HEK293T (cell line): ENCODE measurements around the gene SETBP1.

Experiments used
- CTCF ChIA-PET: fragments of 350-600 bp; formaldehyde crosslinking; extraction: SDS; loops from one replicate; lab custom pipeline; 2021; ENCODE audit warnings: antibody characterized with exemption, inconsistent platforms; lab: Yijun Ruan, JAX
- POLR2A ChIA-PET: fragments of 350-600 bp; formaldehyde crosslinking; extraction: SDS; loops from one replicate; lab custom pipeline; 2020; ENCODE audit warnings: antibody characterized with exemption, inconsistent platforms; lab: Yijun Ruan, JAX
- DNase-seq: peaks from one replicate; pipeline ENCODE4 v3.0.0; 2012; ENCODE audit warnings: mixed read lengths; ENCODE audit errors: extremely low spot score
- ARNT ChIP-seq: fragments of 450-650 bp; IDR thresholded peaks from 2 replicates; pipeline ENCODE4 v1.6.1; 2017; ENCODE audit warnings: mild to moderate bottlenecking
- BHLHE40 ChIP-seq: fragments of 450-650 bp; IDR thresholded peaks from 2 replicates; pipeline ENCODE4 v1.6.1; 2016; ENCODE audit warnings: mild to moderate bottlenecking, moderate library complexity, borderline replicate concordance
- CTBP1 ChIP-seq: fragments of 450-650 bp; IDR thresholded peaks from 2 replicates; pipeline ENCODE4 v1.6.1; 2016; ENCODE audit warnings: borderline replicate concordance
- ELF4 ChIP-seq: fragments of 450-650 bp; IDR thresholded peaks from 2 replicates; pipeline ENCODE4 v1.6.1; 2017; ENCODE audit warnings: antibody characterized with exemption
- FOXA1 ChIP-seq: fragments of 450-650 bp; IDR thresholded peaks from 2 replicates; pipeline ENCODE4 v1.6.1; 2016; ENCODE audit warnings: mild to moderate bottlenecking
- FOXK2 ChIP-seq: fragments of 450-650 bp; IDR thresholded peaks from 2 replicates; pipeline ENCODE4 v1.6.1; 2016; ENCODE audit warnings: mild to moderate bottlenecking
- FOXM1 ChIP-seq: fragments of 450-650 bp; IDR thresholded peaks from 2 replicates; pipeline ENCODE4 v1.6.1; 2017; ENCODE audit warnings: mild to moderate bottlenecking, borderline replicate concordance
- HDGF ChIP-seq: fragments of 450-650 bp; IDR thresholded peaks from 2 replicates; pipeline ENCODE4 v1.6.1; 2017; ENCODE audit warnings: antibody characterized with exemption, borderline replicate concordance
- L3MBTL2 ChIP-seq: fragments of 450-650 bp; conservative IDR thresholded peaks from 2 replicates; pipeline ENCODE4 v1.6.1; 2016; ENCODE audit warnings: mild to moderate bottlenecking
- LEF1 ChIP-seq: fragments of 450-650 bp; IDR thresholded peaks from 2 replicates; pipeline ENCODE4 v1.6.1; 2017; ENCODE audit warnings: mild to moderate bottlenecking, borderline replicate concordance
- NFRKB ChIP-seq: fragments of 450-650 bp; IDR thresholded peaks from 2 replicates; pipeline ENCODE4 v1.6.1; 2016; ENCODE audit warnings: mild to moderate bottlenecking, moderate library complexity
- PKNOX1 ChIP-seq: fragments of 450-650 bp; IDR thresholded peaks from 2 replicates; pipeline ENCODE4 v1.6.1; 2016
- SP1 ChIP-seq: fragments of 450-650 bp; IDR thresholded peaks from 2 replicates; pipeline ENCODE4 v1.6.1; 2017
- SUZ12 ChIP-seq: fragments of 450-650 bp; IDR thresholded peaks from 2 replicates; pipeline ENCODE4 v1.6.1; 2016; ENCODE audit warnings: mild to moderate bottlenecking
- TARDBP ChIP-seq: fragments of 450-650 bp; IDR thresholded peaks from 2 replicates; pipeline ENCODE4 v1.6.1; 2016
- ZNF384 ChIP-seq: fragments of 450-650 bp; IDR thresholded peaks from 2 replicates; pipeline ENCODE4 v1.6.1; 2016

Gene SETBP1

GRCh38 chr18:45008694-45009413 lies 328.2 kb downstream of the SETBP1 start:
- CTCF ChIA-PET = no interaction called here
- POLR2A ChIA-PET = no interaction called here
- DNase-seq = no peak

GRCh38 chr18:45009756-45010155 lies 329.1 kb downstream of the SETBP1 start:
- CTCF ChIA-PET = no interaction called here
- no peak for TF ChIP-seq TARDBP
- no peak for TF ChIP-seq FOXA1
- no peak for TF ChIP-seq FOXM1
- TF ChIP-seq LEF1 = no peak
- no peak for TF ChIP-seq NFRKB
- no peak for TF ChIP-seq ARNT
- no peak for TF ChIP-seq ELF4
- TF ChIP-seq SUZ12 = no peak
- POLR2A ChIA-PET = no interaction called here
- DNase-seq = no peak

More at GRCh38 chr18:45008694-45009413, 328.2 kb downstream of the SETBP1 start:
- TF ChIP-seq SUZ12 = no peak
- no peak for TF ChIP-seq HDGF
- TF ChIP-seq ARNT = no peak
- no peak for TF ChIP-seq SP1
- TF ChIP-seq TARDBP = no peak
- no peak for TF ChIP-seq LEF1
- TF ChIP-seq CTBP1 = no peak
- no peak for TF ChIP-seq BHLHE40
- TF ChIP-seq FOXA1 = no peak
- TF ChIP-seq FOXK2 = no peak
- TF ChIP-seq ELF4 = no peak
- TF ChIP-seq FOXM1 = no peak
- no peak for TF ChIP-seq PKNOX1
- no peak for TF ChIP-seq NFRKB
- no peak for TF ChIP-seq L3MBTL2
- TF ChIP-seq ZNF384 = no peak

- DNase-seq = no peak
- CTCF ChIA-PET = no interaction called here
- no peak for TF ChIP-seq FOXA1
- no peak for TF ChIP-seq ARNT
- no peak for TF ChIP-seq BHLHE40
- no peak for TF ChIP-seq FOXK2
- POLR2A ChIA-PET = no interaction called here
Observed at GRCh38 chr18:45012286-45012685, 331.6 kb downstream of the SETBP1 start.

- TF ChIP-seq TARDBP (no peak), FOXK2 (no peak), PKNOX1 (no peak), SP1 (no peak), FOXA1 (no peak), NFRKB (no peak), BHLHE40 (no peak), L3MBTL2 (no peak), ARNT (no peak), CTBP1 (no peak), ZNF384 (no peak), FOXM1 (no peak), HDGF (no peak), SUZ12 (no peak), ELF4 (no peak), LEF1 (no peak)
- ChIA-PET CTCF (interaction anchor here (0.7 kb wide), 1 partner anchor 10 kb away, joined by 5 read pairs; no protein-coding TSS in a partner anchor), POLR2A (no interaction called here)
- no peak for DNase-seq
Observed at GRCh38 chr18:45014047-45014501, 333.4 kb downstream of the SETBP1 start.

GRCh38 chr18:45015788-45016128 lies 335.1 kb downstream of the SETBP1 start:
- TF ChIP-seq FOXM1 (no peak), NFRKB (no peak), PKNOX1 (no peak), SUZ12 (no peak), CTBP1 (no peak), SP1 (no peak), LEF1 (no peak), TARDBP (no peak), FOXK2 (no peak), ZNF384 (no peak), ELF4 (no peak)
- no peak for DNase-seq
- CTCF ChIA-PET = interaction anchor here (0.6 kb wide), 1 partner anchor 11 kb away, joined by 4 read pairs; no protein-coding TSS in a partner anchor
- POLR2A ChIA-PET = no interaction called here

- DNase-seq = no peak
- ChIA-PET POLR2A (interaction anchor here (0.5 kb wide), 1 partner anchor 652 kb away, joined by 3 read pairs; no protein-coding TSS in a partner anchor), CTCF (no interaction called here)
- TF ChIP-seq PKNOX1 (no peak), L3MBTL2 (no peak), FOXM1 (no peak), CTBP1 (no peak), SUZ12 (no peak), ARNT (no peak), FOXA1 (no peak), LEF1 (no peak), SP1 (no peak), HDGF (no peak), NFRKB (no peak), ZNF384 (no peak), FOXK2 (no peak), TARDBP (no peak), BHLHE40 (no peak), ELF4 (no peak)
Observed at GRCh38 chr18:45019469-45019868, 338.8 kb downstream of the SETBP1 start.
